Bronchial epithelial cell (primary cell): ENCODE measurements around the gene SAA1. TPM values are rescaled to one million over a fixed set of nuclear protein-coding genes. Genes with fewer than 3 reads are reported as not detected.

ENCODE experiments used
- DNase-seq: peaks from one replicate; pipeline ENCODE4 v3.0.0-alpha.2; 2010; ENCODE audit warnings: low read depth
- FAIRE-seq: peaks from 2 replicates; lab custom pipeline; 2011; peaks lifted over from hg19 to GRCh38; lab: Jason Lieb, UNC
- H3K27me3 ChIP-seq: 2 replicates; pipeline ENCODE4 v1.5.1; 2011; ENCODE audit warnings: low read length; ENCODE audit not compliant: control insufficient read depth, insufficient read depth
- H3K36me3 ChIP-seq: 2 replicates; pipeline ENCODE4 v1.5.1; 2011; ENCODE audit warnings: low read length; ENCODE audit not compliant: control insufficient read depth, insufficient read depth
- H3K4me3 ChIP-seq: 2 replicates; pipeline ENCODE4 v1.5.1; 2011; ENCODE audit warnings: mild to moderate bottlenecking, low read depth, low read length, control low read depth
- CTCF ChIP-seq: IDR thresholded peaks from 2 replicates; pipeline ENCODE4 v1.5.1; 2011; ENCODE audit warnings: mild to moderate bottlenecking, moderate library complexity, low read length, control low read depth, inconsistent platforms; ENCODE audit not compliant: insufficient read depth, severe bottlenecking
- total RNA-seq: library from RNA; depleted of rRNA; stranded (reverse); fragments of >200 nt; gene quantifications from 2 replicates; pipeline ENCODE4 v1.2.1, GENCODE V29; 2014

SAA1 gene
- total RNA-seq, 1 donor from 2014 or later = 1.6 TPM

- H3K4me3 ChIP-seq = no peak overlapping the region
- no peak for FAIRE-seq
- H3K36me3 ChIP-seq = peaks cover 11% of the 10 kb centered on the region
- TF ChIP-seq CTCF = no peak
- no peak for DNase-seq
- no peaks in the 10 kb centered on the region for H3K27me3 ChIP-seq
These were observed 33.7 kb downstream of the SAA1 start for GRCh38 chr11:18299721-18300120.

GRCh38 chr11:18304745-18305144 lies 38.7 kb downstream of the SAA1 start:
- TF ChIP-seq CTCF = no peak
- H3K4me3 ChIP-seq = no peak overlapping the region
- H3K27me3 ChIP-seq = no peaks in the 10 kb centered on the region
- no peak for DNase-seq
- peaks cover 4% of the 10 kb centered on the region for H3K36me3 ChIP-seq
- no peak for FAIRE-seq

GRCh38 chr11:18307461-18308139 lies 41.5 kb downstream of the SAA1 start:
- peaks cover 3% of the 10 kb centered on the region for H3K36me3 ChIP-seq
- FAIRE-seq (no peak), DNase-seq (peak; percentile 91)
- H3K4me3 ChIP-seq = no peak overlapping the region
- no peaks in the 10 kb centered on the region for H3K27me3 ChIP-seq
- TF ChIP-seq CTCF = no peak

- no peaks in the 10 kb centered on the region for H3K27me3 ChIP-seq
- DNase-seq = peak; percentile 46
- no peak for TF ChIP-seq CTCF
- peaks cover 3% of the 10 kb centered on the region for H3K36me3 ChIP-seq
- H3K4me3 ChIP-seq = no peak overlapping the region
- no peak for FAIRE-seq
These were observed 42.2 kb downstream of the SAA1 start for GRCh38 chr11:18308242-18308641.

- Histone ChIP-seq H3K36me3 (peaks cover 3% of the 10 kb centered on the region), H3K4me3 (no peak overlapping the region), H3K27me3 (no peaks in the 10 kb centered on the region)
- FAIRE-seq (no peak), DNase-seq (peak; percentile 31)
- TF ChIP-seq CTCF = no peak
These were observed 43.6 kb downstream of the SAA1 start for GRCh38 chr11:18309691-18310090.
